ENCODE measurements around the gene MYL7. TPM values are rescaled to one million over a fixed set of nuclear protein-coding genes. Genes with fewer than 3 reads are reported as not detected.

Gene MYL7
- total and polyA plus RNA-seq, 9 of the 15 experiments (the other 6 are each of a cell fraction or from before 2014, with no cell fraction given) = not detected

DNA sequence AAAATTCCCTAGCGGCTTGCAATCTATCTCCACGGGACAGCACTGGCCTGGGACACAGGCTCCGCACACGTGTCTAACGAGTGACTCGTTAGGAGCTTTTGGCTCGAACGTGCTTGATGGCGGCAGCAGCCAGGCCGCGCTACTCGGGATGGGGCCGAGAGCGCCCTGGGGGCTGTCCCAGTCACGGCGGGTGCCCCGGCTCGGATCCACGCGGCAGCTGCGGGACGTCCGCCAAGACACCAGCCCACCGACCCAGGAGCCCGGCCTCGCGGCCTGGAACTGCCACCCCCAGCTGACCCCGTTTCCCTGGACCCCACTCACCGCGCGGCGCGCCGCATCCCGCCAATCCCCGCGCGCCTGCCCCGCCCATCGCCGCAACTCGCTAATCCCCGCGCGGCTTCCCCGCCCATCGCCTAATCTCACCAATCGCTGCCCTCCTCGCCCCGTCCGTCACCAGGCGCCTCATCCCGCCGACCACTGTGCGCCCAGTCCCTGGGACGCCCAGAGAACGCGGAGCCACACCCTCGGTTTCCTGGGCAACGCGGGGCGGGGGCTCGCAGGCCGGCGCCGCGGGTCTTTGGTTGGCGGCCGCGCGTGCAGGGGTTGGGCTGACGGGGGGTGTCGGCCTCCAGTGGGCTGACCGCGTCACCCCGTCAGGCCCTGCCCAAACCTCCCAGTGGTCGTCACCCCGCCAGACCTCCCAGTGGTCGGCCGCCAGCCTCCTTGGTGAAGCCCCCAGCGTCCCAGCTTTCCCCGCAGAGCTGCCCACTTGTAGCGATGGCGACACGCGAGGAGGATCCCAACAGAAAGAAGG lies 17.7 kb downstream of the MYL7 start, which contains the start of gene POLD2 (continued):
- TF ChIP-seq, protein P1, sequence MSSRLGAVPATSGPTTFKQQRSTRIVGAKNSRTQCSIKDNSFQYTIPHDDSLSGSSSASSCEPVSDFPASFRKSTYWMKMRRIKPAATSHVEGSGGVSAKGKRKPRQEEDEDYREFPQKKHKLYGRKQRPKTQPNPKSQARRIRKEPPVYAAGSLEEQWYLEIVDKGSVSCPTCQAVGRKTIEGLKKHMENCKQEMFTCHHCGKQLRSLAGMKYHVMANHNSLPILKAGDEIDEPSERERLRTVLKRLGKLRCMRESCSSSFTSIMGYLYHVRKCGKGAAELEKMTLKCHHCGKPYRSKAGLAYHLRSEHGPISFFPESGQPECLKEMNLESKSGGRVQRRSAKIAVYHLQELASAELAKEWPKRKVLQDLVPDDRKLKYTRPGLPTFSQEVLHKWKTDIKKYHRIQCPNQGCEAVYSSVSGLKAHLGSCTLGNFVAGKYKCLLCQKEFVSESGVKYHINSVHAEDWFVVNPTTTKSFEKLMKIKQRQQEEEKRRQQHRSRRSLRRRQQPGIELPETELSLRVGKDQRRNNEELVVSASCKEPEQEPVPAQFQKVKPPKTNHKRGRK (tag; IDR thresholded peaks at IDR 0.05) = no peak
- peak; percentile 41 for TF ChIP-seq ASH1L (IDR thresholded peaks at IDR 0.05; ENCODE audit: borderline replicate concordance, low read depth, partially characterized antibody)
- TF ChIP-seq HNRNPK (IDR thresholded peaks at IDR 0.05; ENCODE audit: low read depth, low read length, poor library complexity, severe bottlenecking) = peak; percentile 67
- no peak for TF ChIP-seq ZNF143 (CRISPR knock-in tag; IDR thresholded peaks at IDR 0.05)
- no peak for TF ChIP-seq KLF10 (CRISPR knock-in tag; IDR thresholded peaks at IDR 0.05)
- TF ChIP-seq, protein P2, sequence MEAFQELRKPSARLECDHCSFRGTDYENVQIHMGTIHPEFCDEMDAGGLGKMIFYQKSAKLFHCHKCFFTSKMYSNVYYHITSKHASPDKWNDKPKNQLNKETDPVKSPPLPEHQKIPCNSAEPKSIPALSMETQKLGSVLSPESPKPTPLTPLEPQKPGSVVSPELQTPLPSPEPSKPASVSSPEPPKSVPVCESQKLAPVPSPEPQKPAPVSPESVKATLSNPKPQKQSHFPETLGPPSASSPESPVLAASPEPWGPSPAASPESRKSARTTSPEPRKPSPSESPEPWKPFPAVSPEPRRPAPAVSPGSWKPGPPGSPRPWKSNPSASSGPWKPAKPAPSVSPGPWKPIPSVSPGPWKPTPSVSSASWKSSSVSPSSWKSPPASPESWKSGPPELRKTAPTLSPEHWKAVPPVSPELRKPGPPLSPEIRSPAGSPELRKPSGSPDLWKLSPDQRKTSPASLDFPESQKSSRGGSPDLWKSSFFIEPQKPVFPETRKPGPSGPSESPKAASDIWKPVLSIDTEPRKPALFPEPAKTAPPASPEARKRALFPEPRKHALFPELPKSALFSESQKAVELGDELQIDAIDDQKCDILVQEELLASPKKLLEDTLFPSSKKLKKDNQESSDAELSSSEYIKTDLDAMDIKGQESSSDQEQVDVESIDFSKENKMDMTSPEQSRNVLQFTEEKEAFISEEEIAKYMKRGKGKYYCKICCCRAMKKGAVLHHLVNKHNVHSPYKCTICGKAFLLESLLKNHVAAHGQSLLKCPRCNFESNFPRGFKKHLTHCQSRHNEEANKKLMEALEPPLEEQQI (IDR thresholded peaks at IDR 0.05) = no peak
- TF ChIP-seq, protein P3, sequence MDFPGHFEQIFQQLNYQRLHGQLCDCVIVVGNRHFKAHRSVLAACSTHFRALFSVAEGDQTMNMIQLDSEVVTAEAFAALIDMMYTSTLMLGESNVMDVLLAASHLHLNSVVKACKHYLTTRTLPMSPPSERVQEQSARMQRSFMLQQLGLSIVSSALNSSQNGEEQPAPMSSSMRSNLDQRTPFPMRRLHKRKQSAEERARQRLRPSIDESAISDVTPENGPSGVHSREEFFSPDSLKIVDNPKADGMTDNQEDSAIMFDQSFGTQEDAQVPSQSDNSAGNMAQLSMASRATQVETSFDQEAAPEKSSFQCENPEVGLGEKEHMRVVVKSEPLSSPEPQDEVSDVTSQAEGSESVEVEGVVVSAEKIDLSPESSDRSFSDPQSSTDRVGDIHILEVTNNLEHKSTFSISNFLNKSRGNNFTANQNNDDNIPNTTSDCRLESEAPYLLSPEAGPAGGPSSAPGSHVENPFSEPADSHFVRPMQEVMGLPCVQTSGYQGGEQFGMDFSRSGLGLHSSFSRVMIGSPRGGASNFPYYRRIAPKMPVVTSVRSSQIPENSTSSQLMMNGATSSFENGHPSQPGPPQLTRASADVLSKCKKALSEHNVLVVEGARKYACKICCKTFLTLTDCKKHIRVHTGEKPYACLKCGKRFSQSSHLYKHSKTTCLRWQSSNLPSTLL (IDR thresholded peaks at IDR 0.05) = no peak
- TF ChIP-seq, protein P4, sequence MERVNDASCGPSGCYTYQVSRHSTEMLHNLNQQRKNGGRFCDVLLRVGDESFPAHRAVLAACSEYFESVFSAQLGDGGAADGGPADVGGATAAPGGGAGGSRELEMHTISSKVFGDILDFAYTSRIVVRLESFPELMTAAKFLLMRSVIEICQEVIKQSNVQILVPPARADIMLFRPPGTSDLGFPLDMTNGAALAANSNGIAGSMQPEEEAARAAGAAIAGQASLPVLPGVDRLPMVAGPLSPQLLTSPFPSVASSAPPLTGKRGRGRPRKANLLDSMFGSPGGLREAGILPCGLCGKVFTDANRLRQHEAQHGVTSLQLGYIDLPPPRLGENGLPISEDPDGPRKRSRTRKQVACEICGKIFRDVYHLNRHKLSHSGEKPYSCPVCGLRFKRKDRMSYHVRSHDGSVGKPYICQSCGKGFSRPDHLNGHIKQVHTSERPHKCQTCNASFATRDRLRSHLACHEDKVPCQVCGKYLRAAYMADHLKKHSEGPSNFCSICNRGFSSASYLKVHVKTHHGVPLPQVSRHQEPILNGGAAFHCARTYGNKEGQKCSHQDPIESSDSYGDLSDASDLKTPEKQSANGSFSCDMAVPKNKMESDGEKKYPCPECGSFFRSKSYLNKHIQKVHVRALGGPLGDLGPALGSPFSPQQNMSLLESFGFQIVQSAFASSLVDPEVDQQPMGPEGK (CRISPR knock-in tag; IDR thresholded peaks at IDR 0.05; ENCODE audit: borderline replicate concordance) = no peak
- peak; percentile 90 for TF ChIP-seq CXXC5 (CRISPR knock-in tag; IDR thresholded peaks at IDR 0.05)
- TF ChIP-seq, protein P5, sequence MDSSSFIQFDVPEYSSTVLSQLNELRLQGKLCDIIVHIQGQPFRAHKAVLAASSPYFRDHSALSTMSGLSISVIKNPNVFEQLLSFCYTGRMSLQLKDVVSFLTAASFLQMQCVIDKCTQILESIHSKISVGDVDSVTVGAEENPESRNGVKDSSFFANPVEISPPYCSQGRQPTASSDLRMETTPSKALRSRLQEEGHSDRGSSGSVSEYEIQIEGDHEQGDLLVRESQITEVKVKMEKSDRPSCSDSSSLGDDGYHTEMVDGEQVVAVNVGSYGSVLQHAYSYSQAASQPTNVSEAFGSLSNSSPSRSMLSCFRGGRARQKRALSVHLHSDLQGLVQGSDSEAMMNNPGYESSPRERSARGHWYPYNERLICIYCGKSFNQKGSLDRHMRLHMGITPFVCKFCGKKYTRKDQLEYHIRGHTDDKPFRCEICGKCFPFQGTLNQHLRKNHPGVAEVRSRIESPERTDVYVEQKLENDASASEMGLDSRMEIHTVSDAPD (CRISPR knock-in tag; IDR thresholded peaks at IDR 0.05) = no peak
